Ishikawa (cell line): ENCODE measurements around the gene SLC22A17.

Source experiments
- CREB1 ChIP-seq: IDR thresholded peaks from 2 replicates; pipeline ENCODE4 v1.6.1; 2012; ENCODE audit warnings: low read depth
- TF ChIP-seq, protein P1 (sequence below): IDR thresholded peaks from 2 replicates; pipeline ENCODE4 v1.6.1; 2012

DNA sequence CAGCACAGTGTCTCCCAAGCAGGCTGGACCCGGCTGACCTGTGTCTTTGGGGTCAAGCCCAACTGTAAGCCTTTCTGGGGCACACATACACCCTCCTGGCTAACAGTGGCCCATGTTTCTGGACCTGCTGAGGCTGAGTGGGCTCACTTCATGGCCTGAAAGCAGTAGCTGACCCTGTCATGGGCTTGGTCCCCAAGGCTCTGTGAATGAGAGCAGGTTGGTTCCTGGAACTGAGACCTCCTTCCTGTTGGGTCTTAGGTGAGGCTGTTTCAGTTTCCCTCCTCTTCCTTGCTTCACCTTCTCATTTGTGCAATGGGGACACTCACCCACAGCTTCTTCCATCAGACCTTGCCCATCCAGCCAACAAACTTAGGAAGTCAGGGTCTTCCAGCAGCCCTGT lies 19.2 kb upstream of the SLC22A17 start:
- TF ChIP-seq, protein P1, sequence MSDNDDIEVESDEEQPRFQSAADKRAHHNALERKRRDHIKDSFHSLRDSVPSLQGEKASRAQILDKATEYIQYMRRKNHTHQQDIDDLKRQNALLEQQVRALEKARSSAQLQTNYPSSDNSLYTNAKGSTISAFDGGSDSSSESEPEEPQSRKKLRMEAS: no peak
- TF ChIP-seq CREB1: no peak
